Endodermal cell (in vitro differentiated cells): Measurements from ENCODE around the gene TNPO3. TPM values are rescaled to one million over a fixed set of nuclear protein-coding genes. Genes with fewer than 3 reads are reported as not detected.

ENCODE experiments used
- DNase-seq: peaks from one replicate; pipeline ENCODE4 v3.0.0-alpha.2; 2017
- H3K27ac ChIP-seq: 2 replicates; pipeline ENCODE4 v1.5.1; 2013; ENCODE audit warnings: mild to moderate bottlenecking, low read depth, low read length, moderate library complexity
- H3K27me3 ChIP-seq: 2 replicates; pipeline ENCODE4 v1.6.1; 2013; ENCODE audit warnings: mild to moderate bottlenecking, low read length, moderate library complexity; ENCODE audit not compliant: insufficient read depth, control insufficient read depth, poor library complexity, severe bottlenecking
- H3K36me3 ChIP-seq: 2 replicates; pipeline ENCODE4 v1.7.0; 2013; ENCODE audit warnings: mild to moderate bottlenecking, low read length, moderate library complexity; ENCODE audit not compliant: control insufficient read depth, insufficient read depth
- H3K4me1 ChIP-seq: one replicate; pipeline ENCODE4 v1.7.0; 2013; ENCODE audit warnings: low read length; ENCODE audit not compliant: control insufficient read depth, insufficient read depth
- H3K4me3 ChIP-seq: 2 replicates; pipeline ENCODE4 v1.5.1; 2013; ENCODE audit warnings: mild to moderate bottlenecking, low read length, moderate library complexity
- H3K9ac ChIP-seq: 2 replicates; pipeline ENCODE4 v1.6.1; 2013; ENCODE audit warnings: mild to moderate bottlenecking, low read length, moderate library complexity; ENCODE audit not compliant: poor library complexity, severe bottlenecking; ENCODE audit errors: extremely low read depth
- H3K9me3 ChIP-seq: 2 replicates; pipeline ENCODE4 v1.6.1; 2013; ENCODE audit warnings: mild to moderate bottlenecking, low read length, moderate library complexity; ENCODE audit not compliant: control insufficient read depth
- H3K27ac Mint-ChIP-seq: 2 replicates; pipeline ENCODE4 v1.8.0; 2020; ENCODE audit warnings: mixed read lengths
- H3K27me3 Mint-ChIP-seq: 2 replicates; pipeline ENCODE4 v1.8.0; 2021; ENCODE audit warnings: mild to moderate bottlenecking, mixed read lengths; ENCODE audit not compliant: insufficient read depth
- H3K36me3 Mint-ChIP-seq: 2 replicates; pipeline ENCODE4 v1.8.0; 2020; ENCODE audit warnings: low read depth, mixed read lengths
- H3K4me1 Mint-ChIP-seq: 2 replicates; pipeline ENCODE4 v1.8.0; 2020; ENCODE audit warnings: mixed read lengths
- H3K4me3 Mint-ChIP-seq: 2 replicates; pipeline ENCODE4 v1.8.0; 2020; ENCODE audit warnings: mild to moderate bottlenecking, moderate library complexity, mixed read lengths
- H3K9me3 Mint-ChIP-seq: 2 replicates; pipeline ENCODE4 v1.8.0; 2020; ENCODE audit warnings: mild to moderate bottlenecking, mixed read lengths
- CTCF ChIP-seq: fragments of 200-600 bp; sonication (generic); conservative IDR thresholded peaks from 2 replicates; pipeline ENCODE4 v1.5.0; 2021; ENCODE audit warnings: antibody characterized with exemption, mild to moderate bottlenecking
- WGBS, 2 experiments: methylation state at CpG; one replicate each; pipeline versions ENCODE4 v1.1.5 to v1.1.7; 2013; ENCODE audit warnings: missing lambda C conversion rate in 2 of 2, mixed read lengths in 1 of 2; ENCODE audit not compliant: insufficient coverage in 1 of 2, insufficient read length in 1 of 2; 5-methylcytosine and 5-hydroxymethylcytosine counted together
- total RNA-seq, 2 donors: library from RNA; stranded (reverse); fragmentation: NEBNext Ultra II Directional in 1 of 2; extraction: Animal tissue kit (Norgen Biotek cat#: 25700) in 1 of 2; gene quantifications; 2 replicates in 1 of 2; 3 replicates in 1 of 2; pipeline ENCODE4 v1.2.1, GENCODE V29; 2021

The TNPO3 gene
- total RNA-seq, 2 donors from 2014 or later, result 68.0 to 73.1 TPM

- H3K4me1 Mint-ChIP-seq, result no peaks in the 10 kb centered on the region
- no peak overlapping the region for H3K4me3 ChIP-seq
- H3K4me1 ChIP-seq, result no peaks in the 10 kb centered on the region
- no peak overlapping the region for H3K27ac ChIP-seq
- no peak overlapping the region for H3K9ac ChIP-seq
- H3K9me3 ChIP-seq, result no peaks in the 10 kb centered on the region
- no peaks in the 10 kb centered on the region for H3K36me3 Mint-ChIP-seq
- TF ChIP-seq CTCF, result no peak
- H3K4me3 Mint-ChIP-seq, result no peak overlapping the region
- 92 to 96% methylated on average over 5 of the region's 5 CpGs for WGBS, 2 experiments
- DNase-seq, result no peak
- no peaks in the 10 kb centered on the region for H3K36me3 ChIP-seq
- no peaks in the 10 kb centered on the region for H3K27me3 ChIP-seq
- no peaks in the 10 kb centered on the region for H3K9me3 Mint-ChIP-seq
- H3K27ac Mint-ChIP-seq, result no peak overlapping the region
- H3K27me3 Mint-ChIP-seq, result no peaks in the 10 kb centered on the region
Observed at GRCh38 chr7:129083525-129083924, 28.6 kb upstream of the TNPO3 start.

GRCh38 chr7:129078455-129078854 lies 23.5 kb upstream of the TNPO3 start:
- no peak overlapping the region for H3K27ac ChIP-seq
- H3K9ac ChIP-seq, result no peak overlapping the region
- H3K36me3 ChIP-seq, result no peaks in the 10 kb centered on the region
- H3K9me3 ChIP-seq, result no peaks in the 10 kb centered on the region
- Mint-ChIP-seq H3K36me3 (no peaks in the 10 kb centered on the region), H3K4me3 (no peak overlapping the region), H3K27me3 (no peaks in the 10 kb centered on the region), H3K4me1 (no peaks in the 10 kb centered on the region), H3K27ac (no peak overlapping the region), H3K9me3 (no peaks in the 10 kb centered on the region)
- WGBS, 2 experiments, result 91 to 100% methylated on average over 1 to 2 of the region's 2 CpGs
- H3K4me3 ChIP-seq, result no peak overlapping the region
- DNase-seq, result peak; percentile 10
- no peaks in the 10 kb centered on the region for H3K4me1 ChIP-seq
- no peaks in the 10 kb centered on the region for H3K27me3 ChIP-seq
- no peak for TF ChIP-seq CTCF

- Histone ChIP-seq H3K27me3 (no peaks in the 10 kb centered on the region), H3K4me1 (no peaks in the 10 kb centered on the region), H3K36me3 (no peaks in the 10 kb centered on the region), H3K4me3 (no peak overlapping the region), H3K9me3 (no peaks in the 10 kb centered on the region), H3K9ac (no peak overlapping the region), H3K27ac (no peak overlapping the region)
- Mint-ChIP-seq H3K27me3 (no peaks in the 10 kb centered on the region), H3K36me3 (no peaks in the 10 kb centered on the region), H3K4me3 (no peak overlapping the region), H3K27ac (no peak overlapping the region), H3K4me1 (no peaks in the 10 kb centered on the region), H3K9me3 (no peaks in the 10 kb centered on the region)
- no peak for DNase-seq
- no peak for TF ChIP-seq CTCF
- 92 to 94% methylated on average over 2 of the region's 2 CpGs for WGBS, 2 experiments
Observed at GRCh38 chr7:129076886-129077285, 22.0 kb upstream of the TNPO3 start.
